Breast epithelium (tissue), 4 donors: ENCODE measurements around the gene SIK3. TPM values are rescaled to one million over a fixed set of nuclear protein-coding genes. Genes with fewer than 3 reads are reported as not detected.
A peak's percentile ranks its signal among the peaks of the same experiment; 100 is the strongest.

Source experiments
- DNase-seq, 2 donors: peaks; one replicate each; pipeline ENCODE4 v3.0.0-alpha.2; 2019; ENCODE audit warnings: low spot score in 2 of 2
- H3K27ac ChIP-seq, 2 donors: fragments of 200-600 bp; sonication (generic) in 1 of 2; one replicate each; pipeline ENCODE4 v1.5.1; 2016 to 2019; ENCODE audit warnings: mild to moderate bottlenecking in 1 of 2
- H3K27me3 ChIP-seq, 2 donors: fragments of 200-600 bp; sonication (generic) in 1 of 2; one replicate each; pipeline versions ENCODE4 v1.5.1 to v1.6.0; 2017 to 2019; ENCODE audit warnings: control low read depth in 1 of 2, mild to moderate bottlenecking in 1 of 2
- H3K36me3 ChIP-seq: fragments of 200-600 bp; one replicate; pipeline ENCODE4 v1.5.1; 2019
- H3K4me1 ChIP-seq, 2 donors: fragments of 200-600 bp; sonication (generic); one replicate each; pipeline ENCODE4 v1.5.1; 2016 to 2019; ENCODE audit warnings: control low read depth in 1 of 2
- H3K4me3 ChIP-seq, 3 donors: fragments of 200-600 bp; sonication (generic); 1 replicate in 2 of 3; 2 replicates in 1 of 3; pipeline ENCODE4 v1.5.1; 2016 to 2019; ENCODE audit warnings: mild to moderate bottlenecking in 3 of 3, moderate library complexity in 2 of 3
- H3K9me3 ChIP-seq, 2 donors: fragments of 200-600 bp; sonication (generic) in 1 of 2; one replicate each; pipeline ENCODE4 v1.5.1; 2016 to 2019; ENCODE audit warnings: control low read depth in 1 of 2
- POLR2A ChIP-seq: fragments of 450-650 bp; IDR thresholded peaks from one replicate; pipeline ENCODE4 v1.6.1; 2016; ENCODE audit warnings: antibody characterized with exemption, mild to moderate bottlenecking, moderate library complexity
- POLR2AphosphoS5 ChIP-seq, 3 donors: sonication (generic); formaldehyde crosslinking; IDR thresholded peaks; one replicate each; pipeline ENCODE4 v1.6.1; 2017; ENCODE audit warnings: antibody characterized with exemption in 3 of 3
- intact Hi-C: fragments of 100-400 bp; cut with DNase I; formaldehyde crosslinking; loops from one replicate; pipeline ENCODE4 v1.15.1; 2023; ENCODE audit warnings: low total_unique reads
- total RNA-seq, 3 donors: library from RNA; depleted of rRNA; stranded (reverse); fragments of >200 nt; gene quantifications; one replicate each; pipeline ENCODE4 v1.1.0, GENCODE V29; 2016
- TF ChIP-seq, protein P1 (sequence below), 3 donors: fragments of 450-650 bp; IDR thresholded peaks; one replicate each; pipeline ENCODE4 v1.5.1; 2016 to 2017; ENCODE audit warnings: antibody characterized with exemption in 3 of 3, mild to moderate bottlenecking in 3 of 3, moderate library complexity in 3 of 3

SIK3 gene
- total RNA-seq, 3 donors from 2014 or later = 26.9 to 110 (median 57.0) TPM

GRCh38 chr11:116975661-116976060, 122.6 kb downstream of the SIK3 start:
- intact Hi-C loops = no loop called here

GRCh38 chr11:116973270-116973669, 125.0 kb downstream of the SIK3 start:
- intact Hi-C loops = loop anchor here (2.0 kb wide), 1 partner anchor 36 kb away; no protein-coding TSS in a partner anchor
- H3K9me3 ChIP-seq = no peaks in the 10 kb centered on the region
- H3K4me3 ChIP-seq = no peak overlapping the region
- DNase-seq = no peak
- TF ChIP-seq, protein P1, sequence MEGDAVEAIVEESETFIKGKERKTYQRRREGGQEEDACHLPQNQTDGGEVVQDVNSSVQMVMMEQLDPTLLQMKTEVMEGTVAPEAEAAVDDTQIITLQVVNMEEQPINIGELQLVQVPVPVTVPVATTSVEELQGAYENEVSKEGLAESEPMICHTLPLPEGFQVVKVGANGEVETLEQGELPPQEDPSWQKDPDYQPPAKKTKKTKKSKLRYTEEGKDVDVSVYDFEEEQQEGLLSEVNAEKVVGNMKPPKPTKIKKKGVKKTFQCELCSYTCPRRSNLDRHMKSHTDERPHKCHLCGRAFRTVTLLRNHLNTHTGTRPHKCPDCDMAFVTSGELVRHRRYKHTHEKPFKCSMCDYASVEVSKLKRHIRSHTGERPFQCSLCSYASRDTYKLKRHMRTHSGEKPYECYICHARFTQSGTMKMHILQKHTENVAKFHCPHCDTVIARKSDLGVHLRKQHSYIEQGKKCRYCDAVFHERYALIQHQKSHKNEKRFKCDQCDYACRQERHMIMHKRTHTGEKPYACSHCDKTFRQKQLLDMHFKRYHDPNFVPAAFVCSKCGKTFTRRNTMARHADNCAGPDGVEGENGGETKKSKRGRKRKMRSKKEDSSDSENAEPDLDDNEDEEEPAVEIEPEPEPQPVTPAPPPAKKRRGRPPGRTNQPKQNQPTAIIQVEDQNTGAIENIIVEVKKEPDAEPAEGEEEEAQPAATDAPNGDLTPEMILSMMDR (IDR thresholded peaks at IDR 0.05) = no peak
- no peak for TF ChIP-seq POLR2A
- TF ChIP-seq POLR2AphosphoS5 (IDR thresholded peaks at IDR 0.05) = no peak
- H3K27ac ChIP-seq = peak overlapping the region in 1 of 2 donors; percentile 37
- no peaks in the 10 kb centered on the region for H3K27me3 ChIP-seq
- no peaks in the 10 kb centered on the region for H3K36me3 ChIP-seq
- H3K4me1 ChIP-seq = peaks cover 0 to 6% of the 10 kb centered on the region in 2 donors

More at GRCh38 chr11:116975661-116976060, 122.6 kb downstream of the SIK3 start:
- H3K27ac ChIP-seq = no peak overlapping the region
- H3K4me1 ChIP-seq = peaks cover 0 to 6% of the 10 kb centered on the region in 2 donors
- TF ChIP-seq, protein P1 (IDR thresholded peaks at IDR 0.05) = no peak
- no peak for TF ChIP-seq POLR2AphosphoS5 (IDR thresholded peaks at IDR 0.05)
- TF ChIP-seq POLR2A = no peak
- H3K4me3 ChIP-seq = no peak overlapping the region
- no peaks in the 10 kb centered on the region for H3K27me3 ChIP-seq
- DNase-seq = no peak
- H3K36me3 ChIP-seq = no peaks in the 10 kb centered on the region
- no peaks in the 10 kb centered on the region for H3K9me3 ChIP-seq

GRCh38 chr11:116972691-116973090, 125.5 kb downstream of the SIK3 start:
- DNase-seq = no peak
- TF ChIP-seq POLR2AphosphoS5 (IDR thresholded peaks at IDR 0.05) (no peak), POLR2A (no peak)
- TF ChIP-seq, protein P1 (IDR thresholded peaks at IDR 0.05) = no peak
- Histone ChIP-seq H3K27me3 (no peaks in the 10 kb centered on the region), H3K4me1 (peaks cover 0 to 6% of the 10 kb centered on the region in 2 donors), H3K36me3 (no peaks in the 10 kb centered on the region), H3K4me3 (no peak overlapping the region), H3K9me3 (no peaks in the 10 kb centered on the region), H3K27ac (peak overlapping the region; percentile 27 to 37)
- intact Hi-C loops = loop anchor here (2.0 kb wide), 1 partner anchor 36 kb away; no protein-coding TSS in a partner anchor

DNA sequence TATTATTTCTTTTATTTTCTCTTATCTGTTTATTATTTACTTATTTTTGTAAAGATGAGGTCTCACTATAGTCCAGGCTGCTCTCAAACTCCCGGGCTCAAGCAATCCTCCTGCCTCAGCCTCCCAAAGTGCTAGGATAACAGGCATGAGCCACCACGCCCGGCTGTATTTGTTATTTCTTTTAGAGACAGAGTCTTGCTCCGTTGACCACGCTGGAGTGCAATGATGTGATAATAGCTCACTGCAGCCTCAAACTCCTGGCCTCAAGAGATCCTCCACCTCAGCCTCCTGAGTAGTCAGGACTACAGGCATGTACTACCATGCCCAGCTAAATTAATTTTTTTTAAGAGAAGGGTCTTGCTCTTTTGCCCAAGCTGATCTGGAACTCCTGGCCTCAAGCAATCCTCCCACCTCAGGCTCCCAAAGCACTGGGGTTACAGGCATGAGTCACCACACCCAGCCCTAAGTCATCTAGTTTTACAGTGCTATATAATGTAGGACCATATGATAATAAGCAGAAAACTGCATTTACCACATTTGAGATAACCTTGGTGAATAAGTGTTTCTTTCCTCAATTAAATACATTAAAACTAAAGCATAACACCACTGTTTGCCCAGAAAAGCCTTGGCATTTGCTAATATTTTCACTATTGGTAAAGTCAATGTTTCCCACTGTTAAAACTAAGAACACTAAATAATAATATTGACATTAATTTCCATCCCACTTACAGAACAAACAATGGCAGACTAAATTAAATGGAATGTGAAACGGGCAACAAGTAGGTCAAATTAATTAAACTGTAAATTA, 127.5 kb downstream of the SIK3 start:
- TF ChIP-seq POLR2AphosphoS5 (IDR thresholded peaks at IDR 0.05) = no peak
- H3K27me3 ChIP-seq = no peaks in the 10 kb centered on the region
- H3K4me1 ChIP-seq = peaks cover 0 to 6% of the 10 kb centered on the region in 2 donors
- H3K36me3 ChIP-seq = no peaks in the 10 kb centered on the region
- intact Hi-C loops = loop anchor here (2.0 kb wide), 1 partner anchor 18 kb away; no protein-coding TSS in a partner anchor
- H3K4me3 ChIP-seq = no peak overlapping the region
- H3K27ac ChIP-seq = no peak overlapping the region
- H3K9me3 ChIP-seq = no peaks in the 10 kb centered on the region
- DNase-seq = no peak

DNA sequence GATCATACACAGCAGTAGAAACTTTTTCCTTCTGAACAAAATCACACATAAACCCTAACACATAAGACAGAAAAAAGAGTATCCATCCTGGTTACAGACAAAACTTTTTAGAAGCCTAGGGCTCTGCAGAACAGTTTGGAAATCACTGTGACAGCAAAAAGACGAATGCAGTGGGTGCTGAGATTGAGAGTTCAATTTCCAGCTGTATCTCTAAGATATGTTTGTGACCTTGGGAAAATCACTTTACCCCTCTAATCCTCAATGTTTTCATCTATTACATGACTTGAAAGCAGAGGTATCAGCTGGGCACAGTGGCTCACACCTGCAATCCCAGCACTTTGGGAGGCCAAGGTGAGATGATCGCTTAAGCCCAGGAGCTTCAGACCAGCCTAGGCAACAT, 128.5 kb downstream of the SIK3 start:
- Histone ChIP-seq H3K4me3 (no peak overlapping the region), H3K4me1 (peaks cover 0 to 6% of the 10 kb centered on the region in 2 donors), H3K36me3 (no peaks in the 10 kb centered on the region), H3K27me3 (no peaks in the 10 kb centered on the region), H3K9me3 (no peaks in the 10 kb centered on the region), H3K27ac (no peak overlapping the region)
- no peak for DNase-seq
- intact Hi-C loops = loop anchor here (2.0 kb wide), 1 partner anchor 19 kb away; no protein-coding TSS in a partner anchor
- TF ChIP-seq, protein P1 (IDR thresholded peaks at IDR 0.05) = no peak
- TF ChIP-seq POLR2A = no peak
- TF ChIP-seq POLR2AphosphoS5 (IDR thresholded peaks at IDR 0.05) = no peak
